Vagina (tissue), 2 donors: ENCODE results near the gene SAFB. TPM values are rescaled to one million over a fixed set of nuclear protein-coding genes. Genes with fewer than 3 reads are reported as not detected.

ENCODE experiments used
- DNase-seq, 2 donors: peaks; one replicate each; pipeline ENCODE4 v3.0.0-alpha.2; 2017; ENCODE audit errors: extremely low spot score in 2 of 2
- H3K27ac ChIP-seq: fragments of 200-600 bp; sonication (generic); one replicate; pipeline ENCODE4 v1.5.1; 2019
- H3K27me3 ChIP-seq: fragments of 200-600 bp; sonication (generic); one replicate; pipeline ENCODE4 v1.5.1; 2019
- H3K36me3 ChIP-seq, 2 donors: fragments of 200-600 bp; sonication (generic); one replicate each; pipeline ENCODE4 v1.5.1; 2017 to 2019
- H3K4me1 ChIP-seq: fragments of 200-600 bp; sonication (generic); one replicate; pipeline ENCODE4 v1.5.1; 2019
- H3K4me3 ChIP-seq, 2 donors: fragments of 200-600 bp; sonication (generic); 1 replicate in 1 of 2; 2 replicates in 1 of 2; pipeline ENCODE4 v1.5.1; 2016 to 2019
- H3K9me3 ChIP-seq: fragments of 200-600 bp; sonication (generic); one replicate; pipeline ENCODE4 v1.5.1; 2019
- POLR2A ChIP-seq, 2 donors: fragments of 450-650 bp; IDR thresholded peaks; one replicate each; pipeline ENCODE4 v1.6.1; 2017; ENCODE audit warnings: antibody characterized with exemption in 2 of 2, mild to moderate bottlenecking in 2 of 2, moderate library complexity in 2 of 2
- POLR2AphosphoS5 ChIP-seq, 2 donors: sonication (generic); formaldehyde crosslinking; IDR thresholded peaks; one replicate each; pipeline ENCODE4 v1.9.0; 2017; ENCODE audit warnings: antibody characterized with exemption in 2 of 2, mild to moderate bottlenecking in 2 of 2, low read depth in 1 of 2; ENCODE audit not compliant: insufficient read depth in 1 of 2
- intact Hi-C: fragments of 100-400 bp; cut with DNase I; formaldehyde crosslinking; loops from one replicate; pipeline ENCODE4 v1.15.1; 2023
- total RNA-seq: library from RNA; depleted of rRNA; stranded (reverse); fragments of >200 nt; gene quantifications from one replicate; pipeline ENCODE4 v1.2.3, GENCODE V29; 2016
- TF ChIP-seq, protein P1 (sequence below), 3 experiments: fragments of 450-650 bp in 2 of 3; fragments of 200-600 bp in 1 of 3; sonication (generic) in 1 of 3; IDR thresholded peaks; one replicate each; pipeline ENCODE4 v1.5.1; 2017 to 2019; ENCODE audit warnings: antibody characterized with exemption in 3 of 3, mild to moderate bottlenecking in 2 of 3, moderate library complexity in 2 of 3

The SAFB gene
- total RNA-seq, 1 donor from 2014 or later, result 145 TPM

DNA sequence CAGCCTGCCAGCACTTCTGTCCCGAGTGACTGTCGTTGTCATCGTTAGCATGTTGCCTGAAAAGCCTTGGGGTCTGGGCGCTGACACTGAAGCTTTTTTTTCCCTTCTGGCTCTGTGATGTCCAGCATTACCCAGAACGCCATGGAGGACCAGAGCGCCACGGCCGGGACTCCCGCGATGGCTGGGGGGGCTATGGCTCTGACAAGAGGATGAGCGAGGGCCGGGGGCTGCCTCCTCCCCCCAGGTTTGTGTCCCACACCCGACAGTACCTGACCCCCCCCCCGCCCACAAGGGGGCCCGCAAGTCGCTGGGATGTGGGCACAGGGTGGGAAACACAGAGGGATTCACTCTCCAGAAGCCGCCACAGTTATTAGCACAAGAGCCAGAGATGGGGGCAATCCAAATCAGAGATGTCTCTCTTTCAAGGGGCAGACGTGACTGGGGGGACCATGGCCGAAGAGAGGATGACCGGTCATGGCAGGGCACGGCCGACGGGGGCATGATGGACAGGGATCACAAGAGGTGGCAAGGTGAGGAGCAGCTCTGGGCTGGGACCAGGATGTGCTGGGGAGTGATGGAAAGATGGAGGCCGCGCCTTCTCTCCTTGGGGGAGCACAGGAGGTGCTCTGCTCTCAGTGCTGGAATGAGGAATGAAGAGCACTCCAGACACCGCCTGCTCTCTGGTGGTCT, 44.2 kb downstream of the SAFB start:
- DNase-seq, result no peak
- H3K27ac ChIP-seq, result no peak overlapping the region
- TF ChIP-seq POLR2A (IDR thresholded peaks at IDR 0.05) (no peak), POLR2AphosphoS5 (IDR thresholded peaks at IDR 0.05; ENCODE audit: insufficient read depth in 1 of 2, low read depth in 1 of 2) (no peak)
- TF ChIP-seq, protein P1, sequence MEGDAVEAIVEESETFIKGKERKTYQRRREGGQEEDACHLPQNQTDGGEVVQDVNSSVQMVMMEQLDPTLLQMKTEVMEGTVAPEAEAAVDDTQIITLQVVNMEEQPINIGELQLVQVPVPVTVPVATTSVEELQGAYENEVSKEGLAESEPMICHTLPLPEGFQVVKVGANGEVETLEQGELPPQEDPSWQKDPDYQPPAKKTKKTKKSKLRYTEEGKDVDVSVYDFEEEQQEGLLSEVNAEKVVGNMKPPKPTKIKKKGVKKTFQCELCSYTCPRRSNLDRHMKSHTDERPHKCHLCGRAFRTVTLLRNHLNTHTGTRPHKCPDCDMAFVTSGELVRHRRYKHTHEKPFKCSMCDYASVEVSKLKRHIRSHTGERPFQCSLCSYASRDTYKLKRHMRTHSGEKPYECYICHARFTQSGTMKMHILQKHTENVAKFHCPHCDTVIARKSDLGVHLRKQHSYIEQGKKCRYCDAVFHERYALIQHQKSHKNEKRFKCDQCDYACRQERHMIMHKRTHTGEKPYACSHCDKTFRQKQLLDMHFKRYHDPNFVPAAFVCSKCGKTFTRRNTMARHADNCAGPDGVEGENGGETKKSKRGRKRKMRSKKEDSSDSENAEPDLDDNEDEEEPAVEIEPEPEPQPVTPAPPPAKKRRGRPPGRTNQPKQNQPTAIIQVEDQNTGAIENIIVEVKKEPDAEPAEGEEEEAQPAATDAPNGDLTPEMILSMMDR (IDR thresholded peaks at IDR 0.05), result no peak
- no peaks in the 10 kb centered on the region for H3K27me3 ChIP-seq
- no peaks in the 10 kb centered on the region for H3K4me1 ChIP-seq
- peaks cover 5 to 79% of the 10 kb centered on the region in 2 donors for H3K36me3 ChIP-seq
- no peaks in the 10 kb centered on the region for H3K9me3 ChIP-seq
- no peak overlapping the region for H3K4me3 ChIP-seq
- intact Hi-C loops, result no loop called here

DNA sequence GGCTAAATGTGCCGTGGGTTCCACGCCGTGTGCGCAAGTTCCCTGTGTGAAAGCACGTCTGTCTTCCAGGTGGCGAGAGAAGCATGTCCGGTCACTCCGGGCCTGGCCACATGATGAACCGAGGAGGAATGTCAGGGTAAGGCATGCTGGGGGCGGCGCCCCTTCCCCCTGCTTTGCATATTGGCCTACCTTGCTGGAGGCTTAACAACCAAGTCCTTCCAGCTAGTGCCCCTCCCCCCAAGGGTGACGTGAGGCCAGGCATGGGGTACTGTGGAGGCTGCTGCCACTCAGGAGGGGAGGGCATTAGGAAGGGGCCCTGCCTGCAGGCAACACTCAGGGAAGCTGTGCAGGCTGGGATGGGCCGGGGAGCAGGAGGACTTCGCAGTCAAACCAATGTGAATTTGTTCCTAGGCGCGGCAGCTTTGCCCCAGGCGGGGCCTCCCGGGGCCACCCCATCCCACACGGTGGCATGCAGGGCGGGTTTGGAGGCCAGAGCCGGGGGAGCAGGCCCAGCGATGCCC, 44.9 kb downstream of the SAFB start:
- intact Hi-C loops, result no loop called here
- TF ChIP-seq POLR2A (IDR thresholded peaks at IDR 0.05) (no peak), POLR2AphosphoS5 (IDR thresholded peaks at IDR 0.05; ENCODE audit: insufficient read depth in 1 of 2, low read depth in 1 of 2) (no peak)
- TF ChIP-seq, protein P1 (IDR thresholded peaks at IDR 0.05), result no peak
- H3K36me3 ChIP-seq, result peaks cover 2 to 71% of the 10 kb centered on the region in 2 donors
- H3K27ac ChIP-seq, result no peak overlapping the region
- no peaks in the 10 kb centered on the region for H3K9me3 ChIP-seq
- H3K27me3 ChIP-seq, result no peaks in the 10 kb centered on the region
- no peaks in the 10 kb centered on the region for H3K4me1 ChIP-seq
- no peak overlapping the region for H3K4me3 ChIP-seq
- no peak for DNase-seq

DNA sequence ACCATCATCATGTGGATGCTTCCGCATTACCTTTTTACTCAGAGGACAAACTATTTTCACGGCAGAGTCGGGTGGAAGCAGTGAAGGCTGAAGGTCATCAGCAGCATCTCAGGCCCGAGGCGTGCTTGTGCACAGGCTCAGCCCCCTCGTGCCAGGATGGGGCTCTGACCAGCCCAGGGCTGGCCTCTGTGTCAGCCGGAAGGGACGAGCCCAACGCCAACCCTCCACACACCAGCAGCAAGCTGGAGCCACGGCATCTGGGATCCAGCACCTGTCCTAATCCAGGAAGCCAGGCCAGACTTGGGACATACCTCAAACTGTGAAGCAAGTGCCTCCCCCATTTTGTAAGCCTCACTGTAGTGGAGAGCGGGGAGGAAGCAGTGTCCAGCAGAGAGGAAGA, 46.3 kb downstream of the SAFB start:
- H3K36me3 ChIP-seq, result peaks cover 0 to 57% of the 10 kb centered on the region in 2 donors
- H3K27ac ChIP-seq, result no peak overlapping the region
- no peak overlapping the region for H3K4me3 ChIP-seq
- no peaks in the 10 kb centered on the region for H3K27me3 ChIP-seq
- H3K9me3 ChIP-seq, result no peaks in the 10 kb centered on the region
- TF ChIP-seq POLR2AphosphoS5 (IDR thresholded peaks at IDR 0.05; ENCODE audit: insufficient read depth in 1 of 2, low read depth in 1 of 2) (no peak), POLR2A (IDR thresholded peaks at IDR 0.05) (no peak)
- TF ChIP-seq, protein P1 (IDR thresholded peaks at IDR 0.05), result no peak
- intact Hi-C loops, result no loop called here
- no peaks in the 10 kb centered on the region for H3K4me1 ChIP-seq
- DNase-seq, result no peak

DNA sequence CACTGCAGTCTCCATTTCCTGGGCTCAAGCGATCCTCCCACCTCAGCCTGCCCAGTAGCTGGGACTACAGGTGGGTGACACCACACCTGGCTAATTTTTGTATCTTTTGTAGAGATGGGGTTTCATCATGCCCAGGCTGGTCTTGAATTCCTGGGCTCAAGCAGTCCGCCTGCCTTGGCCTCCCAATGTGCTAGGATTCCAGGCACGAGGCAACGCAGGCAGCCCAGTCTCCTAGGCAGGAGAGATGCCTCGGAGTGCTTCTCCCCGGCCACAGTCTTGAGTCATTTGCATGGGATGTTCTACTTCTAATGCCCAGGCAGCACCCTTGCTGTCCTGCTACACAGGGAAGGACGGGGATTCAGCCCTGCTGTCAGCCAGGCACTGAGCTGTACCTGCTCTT, 48.7 kb downstream of the SAFB start:
- H3K36me3 ChIP-seq, result peaks cover 0 to 36% of the 10 kb centered on the region in 2 donors
- intact Hi-C loops, result no loop called here
- DNase-seq, result no peak
- no peak overlapping the region for H3K27ac ChIP-seq
- TF ChIP-seq, protein P1 (IDR thresholded peaks at IDR 0.05), result no peak
- TF ChIP-seq POLR2AphosphoS5 (IDR thresholded peaks at IDR 0.05; ENCODE audit: insufficient read depth in 1 of 2, low read depth in 1 of 2), result no peak
- no peak for TF ChIP-seq POLR2A (IDR thresholded peaks at IDR 0.05)
- no peaks in the 10 kb centered on the region for H3K27me3 ChIP-seq
- no peaks in the 10 kb centered on the region for H3K9me3 ChIP-seq
- no peak overlapping the region for H3K4me3 ChIP-seq
- no peaks in the 10 kb centered on the region for H3K4me1 ChIP-seq
